OCI-LY7 (cell line): Measurements from ENCODE around the gene TSPO. TPM values are rescaled to one million over a fixed set of nuclear protein-coding genes. Genes with fewer than 3 reads are reported as not detected.

Experiments used
- BruUV-seq: library from RNA; stranded (reverse); fragments of 400-500 nt; replicated peaks from 2 replicates; lab custom pipeline; 2021; lab: Mats Ljungman, UMichigan
- CTCF ChIA-PET: fragments of 300-600 bp; sonication (Branson Sonifier 250); formaldehyde crosslinking; loops from one replicate; lab custom pipeline; 2022; ENCODE audit warnings: antibody characterized with exemption; ENCODE audit not compliant: unreplicated experiment; lab: Charles Lee
- POLR2A ChIA-PET: fragments of 300-600 bp; sonication (Branson Sonifier 250); formaldehyde crosslinking; loops from one replicate; lab custom pipeline; 2022; ENCODE audit warnings: antibody characterized with exemption; lab: Charles Lee
- DNase-seq: peaks from one replicate; pipeline ENCODE4 v3.0.0-alpha.2; 2015; ENCODE audit warnings: low spot score
- H2AFZ ChIP-seq: fragments of 200-600 bp; sonication (generic), shearing (Covaris generic); 2 replicates; pipeline ENCODE4 v1.6.1; 2014; ENCODE audit warnings: mild to moderate bottlenecking, antibody characterized with exemption, low read length, moderate library complexity
- H3K27ac ChIP-seq: fragments of 200-600 bp; sonication (generic); 2 replicates; pipeline ENCODE4 v1.5.1; 2014; ENCODE audit warnings: mixed run types, low read depth, mild to moderate bottlenecking, moderate library complexity, low read length, inconsistent platforms; ENCODE audit not compliant: poor library complexity, severe bottlenecking
- H3K36me3 ChIP-seq: fragments of 200-600 bp; sonication (generic); 2 replicates; pipeline ENCODE4 v1.6.1; 2014; ENCODE audit warnings: mild to moderate bottlenecking, antibody characterized with exemption, low read length, moderate library complexity, mixed read lengths; ENCODE audit not compliant: insufficient read depth
- H3K4me1 ChIP-seq: fragments of 200-600 bp; sonication (generic); 2 replicates; pipeline ENCODE4 v1.5.1; 2014; ENCODE audit warnings: mild to moderate bottlenecking, low read length; ENCODE audit not compliant: insufficient read depth, poor library complexity, severe bottlenecking
- H3K4me2 ChIP-seq: fragments of 200-600 bp; sonication (generic); 2 replicates; pipeline ENCODE4 v1.6.1; 2014; ENCODE audit warnings: mild to moderate bottlenecking, low read length
- H3K4me3 ChIP-seq: fragments of 200-600 bp; sonication (generic); 2 replicates; pipeline ENCODE4 v1.5.1; 2014; ENCODE audit warnings: mild to moderate bottlenecking, low read depth, low read length; ENCODE audit not compliant: poor library complexity, severe bottlenecking
- H3K79me2 ChIP-seq: fragments of 200-600 bp; sonication (generic); 2 replicates; pipeline ENCODE4 v1.6.1; 2016; ENCODE audit warnings: low read depth, mild to moderate bottlenecking, low read length, moderate library complexity, mixed read lengths; ENCODE audit not compliant: insufficient read depth
- H3K9me2 ChIP-seq: fragments of 200-600 bp; sonication (generic); 2 replicates; pipeline ENCODE4 v1.6.1; 2016; ENCODE audit warnings: mild to moderate bottlenecking, low read length, mixed read lengths; ENCODE audit not compliant: insufficient read depth
- H3K9me3 ChIP-seq: fragments of 200-600 bp; sonication (generic); 2 replicates; pipeline ENCODE4 v1.6.1; 2014; ENCODE audit warnings: mild to moderate bottlenecking, mixed run types, low read length, mixed read lengths
- H4K20me1 ChIP-seq: fragments of 200-600 bp; sonication (generic); 2 replicates; pipeline ENCODE4 v1.6.1; 2014; ENCODE audit warnings: mild to moderate bottlenecking, antibody characterized with exemption, low read length, moderate library complexity, mixed read lengths; ENCODE audit not compliant: insufficient read depth
- CTCF ChIP-seq: fragments of 200-600 bp; sonication (generic); conservative IDR thresholded peaks from 2 replicates; pipeline ENCODE4 v1.5.1; 2014; ENCODE audit warnings: mild to moderate bottlenecking, antibody characterized with exemption, low read length, moderate library complexity, mixed read lengths
- EZH2phosphoT487 ChIP-seq: fragments of 200-600 bp; sonication (generic); IDR thresholded peaks from 2 replicates; pipeline ENCODE4 v1.6.1; 2018; ENCODE audit warnings: low read depth, borderline replicate concordance, mild to moderate bottlenecking, mixed run types, antibody characterized with exemption, low read length, moderate library complexity, mixed read lengths
- intact Hi-C: fragments of 100-400 bp; cut with micrococcal nuclease; formaldehyde crosslinking; loops from one replicate; pipeline ENCODE4 v1.10.0; 2022; ENCODE audit not compliant: unreplicated experiment
- total RNA-seq, 2 experiments: library from RNA; depleted of rRNA in 1 of 2; stranded (reverse); fragments of >200 nt in 1 of 2; shearing (Covaris generic) in 1 of 2; gene quantifications; 2 replicates each; pipeline ENCODE4 v1.2.3, GENCODE V29; 2014 to 2022

The TSPO gene
- total RNA-seq, 2 experiments from 2014 or later: 47.1 to 69.9 TPM

- Histone ChIP-seq H3K4me2 (peak within 1 kb of the TSS; percentile 89), H3K36me3 (peaks cover 41% of the 10 kb centered on the region), H3K4me3 (peak within 1 kb of the TSS; percentile 97), H2AFZ (no peak within 1 kb of the TSS), H3K9me2 (no peaks in the 10 kb centered on the region), H3K9me3 (no peaks in the 10 kb centered on the region), H3K27ac (peak within 1 kb of the TSS; percentile 96), H3K4me1 (peaks cover 51% of the 10 kb centered on the region), H3K79me2 (peaks cover 48% of the 10 kb centered on the region), H4K20me1 (no peaks in the 10 kb centered on the region)
- ChIA-PET CTCF (no interaction called here), POLR2A (interaction anchor here (0.6 to 1.3 kb wide), 2 partner anchors 22 to 1160 kb away, joined by 3 read pairs; no protein-coding TSS in a partner anchor)
- intact Hi-C loops: loop anchor here (2.0 kb wide), 1 partner anchor 22 kb away; the partner anchor contains the start of gene TTLL1
- DNase-seq: peak; percentile 94
- no TSS peak for BruUV-seq
- TF ChIP-seq CTCF (peak; percentile 75), EZH2phosphoT487 (no peak)
Observed at GRCh38 chr22:43110444-43110926, 40.9 kb upstream of the TSPO start, which contains the start of gene BIK. TSS of gene BIK (plus strand) at chr22:43110750. CDS start at chr22:43124023, 13,273 bp downstream.

- H3K36me3 ChIP-seq: peaks cover 43% of the 10 kb centered on the region
- peaks cover 57% of the 10 kb centered on the region for H3K4me1 ChIP-seq
- TF ChIP-seq EZH2phosphoT487: no peak
- peak; percentile 50; the same call in 1 of the 2 replicates for TF ChIP-seq CTCF
- H3K9me2 ChIP-seq: no peaks in the 10 kb centered on the region
- H3K4me2 ChIP-seq: peak overlapping the region; percentile 89
- peak; percentile 89 for DNase-seq
- H3K27ac ChIP-seq: peak overlapping the region; percentile 96
- no peak overlapping the region for H2AFZ ChIP-seq
- CTCF ChIA-PET: interaction anchor here (0.5 kb wide), 1 partner anchor 44 kb away, joined by 5 read pairs; no protein-coding TSS in a partner anchor
- intact Hi-C loops: loop anchor here (1.0 to 2.0 kb wide), 3 partner anchors 22 to 76 kb away; partner anchors contain the start of genes TTLL1 and TTLL12
- H3K9me3 ChIP-seq: no peaks in the 10 kb centered on the region
- peaks cover 49% of the 10 kb centered on the region for H3K79me2 ChIP-seq
- H4K20me1 ChIP-seq: no peaks in the 10 kb centered on the region
- H3K4me3 ChIP-seq: peak overlapping the region; percentile 97
- BruUV-seq: no TSS peak
- POLR2A ChIA-PET: interaction anchor here (0.6 to 1.3 kb wide), 5 partner anchors 9 to 251 kb away, joined by 3 to 4 read pairs (median 3); no protein-coding TSS in a partner anchor
Observed at GRCh38 chr22:43110927-43111623, 40.3 kb upstream of the TSPO start.
